Subcutaneous adipose tissue (tissue), 4 donors: ENCODE results near the gene DNAAF2. TPM values are rescaled to one million over a fixed set of nuclear protein-coding genes. Genes with fewer than 3 reads are reported as not detected.

Experiments
- CTCF ChIP-seq: fragments of 450-650 bp; IDR thresholded peaks from one replicate; pipeline ENCODE4 v1.5.1; 2016; ENCODE audit warnings: low read depth, mild to moderate bottlenecking, control low read depth, antibody characterized with exemption, moderate library complexity
- total RNA-seq, 4 donors: library from RNA; depleted of rRNA; stranded (reverse); fragments of >200 nt; gene quantifications; one replicate each; pipeline ENCODE4 v1.1.0, GENCODE V29; 2016

The DNAAF2 gene
- total RNA-seq, 4 donors from 2014 or later = 5.7 to 8.1 (median 7.2) TPM

GRCh38 chr14:49633640-49634546, 1.2 kb downstream of the DNAAF2 start:
- no peak for TF ChIP-seq CTCF

GRCh38 chr14:49623941-49624839, 10.9 kb downstream of the DNAAF2 start:
- no peak for TF ChIP-seq CTCF

GRCh38 chr14:49623387-49623786, 11.7 kb downstream of the DNAAF2 start:
- no peak for TF ChIP-seq CTCF

- no peak for TF ChIP-seq CTCF
Measured at GRCh38 chr14:49622022-49622607, 12.9 kb downstream of the DNAAF2 start.

GRCh38 chr14:49621114-49621881, 13.7 kb downstream of the DNAAF2 start:
- TF ChIP-seq CTCF = no peak

GRCh38 chr14:49620182-49621113, 14.6 kb downstream of the DNAAF2 start, which contains the start of the genes MGAT2 and RPL36AL:
Gene MGAT2 (plus strand): TSS chr14:49620799. CDS start chr14:49621269, 470 bp downstream.
Gene RPL36AL (minus strand): TSS chr14:49620626. CDS start chr14:49619104, 1,522 bp downstream.
- TF ChIP-seq CTCF = no peak
